Stimulated activated CD8-positive, alpha-beta memory T cell treated with anti-CD3 and anti-CD28 coated beads, Interleukin-4, amount 100 ng/mL, for 24 hours (primary cell): Measurements from ENCODE around the gene IP6K1.
"Not testable (repeated sequence)": the region's sequence is repeated elsewhere in the genome, so short reads cannot be mapped to it uniquely, and the experiment has no call there.

Experiments
- DNase-seq: peaks from one replicate; pipeline ENCODE4 v3.0.0-alpha.2; 2020; ENCODE audit warnings: low read depth

Gene IP6K1

DNA sequence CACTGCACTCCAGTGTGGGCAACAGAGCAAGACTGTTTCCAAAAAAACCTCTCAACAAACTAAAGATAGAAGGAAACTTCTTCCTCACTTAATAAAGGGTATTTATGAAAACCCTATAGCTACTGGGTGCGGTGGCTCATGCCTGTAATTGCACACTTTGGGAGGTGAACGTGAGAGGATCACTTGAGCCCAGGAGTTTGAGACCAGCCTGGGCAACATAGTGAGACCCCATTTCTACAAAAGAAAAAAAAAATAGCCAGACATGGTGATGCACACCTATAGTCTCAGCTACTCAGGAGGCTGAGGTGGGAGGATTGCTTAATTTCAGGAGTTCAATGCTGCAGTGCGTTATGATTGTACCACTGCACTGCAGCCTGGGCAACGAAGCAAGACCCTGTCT lies 22.4 kb downstream of the IP6K1 start:
- DNase-seq: no peak

DNA sequence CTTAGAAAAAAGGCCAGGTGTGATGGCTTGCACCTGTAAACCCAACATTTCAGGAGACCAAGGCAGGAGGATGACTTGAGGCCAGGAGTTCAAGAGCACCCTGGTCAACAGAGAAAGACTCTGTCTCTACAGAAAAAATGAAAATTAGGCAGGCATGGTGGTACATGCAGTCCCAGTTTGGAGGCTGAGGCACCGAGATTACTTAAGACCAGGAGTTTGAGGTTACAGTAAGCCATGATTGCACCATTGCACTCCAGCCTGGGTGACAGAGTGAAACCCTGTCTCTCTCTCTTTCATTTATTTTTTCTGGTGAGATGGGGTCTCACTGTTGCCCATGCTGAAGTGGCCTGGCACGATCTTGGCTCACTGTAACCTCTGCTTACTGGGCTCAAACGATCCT lies 24.7 kb downstream of the IP6K1 start:
- DNase-seq: no peak

DNA sequence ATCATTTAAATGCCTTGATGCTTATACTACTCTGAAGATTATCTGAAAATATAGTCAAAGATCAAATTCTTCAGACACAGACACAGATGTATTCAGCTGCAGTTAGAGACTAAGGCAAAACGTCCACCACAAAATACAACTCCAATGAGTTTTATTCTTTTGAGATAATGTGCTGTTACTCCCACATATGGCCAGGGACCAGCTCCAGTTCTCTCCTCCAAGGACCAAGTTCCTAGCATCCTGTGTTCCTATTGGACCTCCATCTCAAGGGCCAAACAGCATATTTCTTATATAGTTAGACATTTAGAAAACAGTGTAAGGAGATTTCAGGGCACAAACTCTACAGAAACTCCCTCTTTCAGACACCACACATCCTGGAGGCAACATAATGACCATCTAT lies 27.1 kb downstream of the IP6K1 start:
- DNase-seq: no peak

DNA sequence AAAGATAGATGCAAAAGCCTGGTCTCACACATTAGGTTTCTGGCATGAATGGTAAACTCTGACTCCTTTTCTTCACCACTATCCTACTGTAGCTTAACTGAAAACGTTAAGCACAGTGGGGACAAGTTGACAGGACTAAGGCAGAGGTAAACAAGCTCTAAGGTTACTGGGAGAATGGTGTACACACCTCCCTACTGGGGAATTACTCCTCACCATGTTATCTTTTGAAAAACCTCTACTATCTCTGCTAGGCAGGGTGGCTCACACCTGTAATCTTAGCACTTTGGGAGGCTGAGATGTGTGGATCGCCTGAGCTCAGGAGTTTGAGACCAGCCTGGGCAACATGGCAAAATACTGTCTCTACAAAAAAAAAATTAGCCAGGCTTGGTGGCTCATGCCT lies 29.1 kb downstream of the IP6K1 start:
- no peak for DNase-seq

DNA sequence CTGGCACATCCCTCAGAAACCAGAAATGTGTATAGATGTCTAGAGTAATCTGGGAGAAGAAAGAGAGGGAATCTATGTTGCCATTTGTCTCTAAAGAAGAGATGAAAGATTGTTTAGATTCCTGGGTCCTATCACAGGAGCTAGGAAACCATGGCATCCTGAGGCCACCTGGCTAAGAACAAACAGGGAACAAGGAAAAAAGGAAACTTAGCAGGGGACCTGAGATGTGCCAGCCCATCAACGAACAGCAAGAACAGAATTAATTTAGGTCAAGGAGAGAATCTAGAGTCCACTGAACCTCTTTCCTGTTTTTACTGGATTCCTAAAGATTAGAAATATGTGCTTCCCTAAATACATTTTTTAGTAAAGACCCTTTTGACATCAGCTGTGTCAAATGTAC lies 30.3 kb downstream of the IP6K1 start:
- no peak for DNase-seq

DNA sequence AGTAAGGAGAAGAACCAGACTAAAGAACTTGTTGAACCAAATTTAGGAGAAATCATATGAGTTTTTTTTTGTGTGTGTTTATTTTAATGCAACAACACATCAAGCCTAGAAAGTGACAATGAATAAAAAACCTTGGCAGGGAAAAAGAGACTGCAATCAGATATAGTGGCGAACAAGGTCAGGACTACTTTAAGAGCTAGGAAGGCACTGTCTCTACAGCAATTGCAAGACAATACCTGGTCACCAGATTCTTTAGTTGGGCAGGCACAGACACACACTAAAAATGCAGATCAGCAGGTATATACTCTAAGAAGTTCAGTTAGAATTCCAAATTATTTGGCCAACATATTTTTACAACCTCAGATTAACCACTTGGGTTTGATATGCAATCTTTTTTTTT lies 31.8 kb downstream of the IP6K1 start:
- DNase-seq: no peak

DNA sequence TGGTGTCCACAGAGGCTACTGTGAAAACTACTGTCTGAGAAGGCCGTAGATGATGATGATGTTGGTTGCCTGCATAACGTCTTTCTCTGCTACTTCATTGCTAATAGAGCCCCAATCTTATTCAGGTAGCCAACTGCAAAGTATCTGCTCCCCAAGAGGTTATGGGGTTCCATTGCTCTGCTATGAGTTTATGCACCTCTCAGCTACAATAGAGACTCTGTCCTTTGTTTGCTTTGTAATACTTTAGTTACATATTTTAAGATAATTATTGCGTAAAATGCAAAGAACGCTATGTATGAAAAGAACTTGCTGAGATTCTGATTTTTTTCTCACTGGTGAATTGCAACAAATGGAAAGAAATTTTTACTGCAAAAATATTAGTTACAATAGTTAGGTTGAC lies 34.8 kb downstream of the IP6K1 start:
- no peak for DNase-seq

DNA sequence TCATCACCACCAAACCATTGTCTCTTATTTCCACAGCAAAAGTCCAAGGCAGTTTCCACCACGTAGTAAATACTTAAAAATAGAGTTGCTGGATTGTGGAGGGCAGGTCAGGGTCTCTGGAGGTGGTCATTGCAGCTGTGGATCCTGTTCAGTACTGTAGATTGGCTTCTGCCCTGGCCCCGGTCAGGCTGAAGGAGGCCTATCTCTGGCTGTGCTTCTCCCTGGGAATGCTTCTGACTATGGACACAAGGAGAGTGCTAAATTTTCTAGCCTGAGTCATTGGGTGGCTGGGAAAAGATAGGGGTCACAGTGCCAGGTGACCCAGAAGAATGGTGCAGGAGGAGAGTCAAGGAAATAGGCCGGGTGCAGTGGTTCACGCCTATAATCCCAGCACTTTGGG lies 36.3 kb downstream of the IP6K1 start:
- no peak for DNase-seq

DNA sequence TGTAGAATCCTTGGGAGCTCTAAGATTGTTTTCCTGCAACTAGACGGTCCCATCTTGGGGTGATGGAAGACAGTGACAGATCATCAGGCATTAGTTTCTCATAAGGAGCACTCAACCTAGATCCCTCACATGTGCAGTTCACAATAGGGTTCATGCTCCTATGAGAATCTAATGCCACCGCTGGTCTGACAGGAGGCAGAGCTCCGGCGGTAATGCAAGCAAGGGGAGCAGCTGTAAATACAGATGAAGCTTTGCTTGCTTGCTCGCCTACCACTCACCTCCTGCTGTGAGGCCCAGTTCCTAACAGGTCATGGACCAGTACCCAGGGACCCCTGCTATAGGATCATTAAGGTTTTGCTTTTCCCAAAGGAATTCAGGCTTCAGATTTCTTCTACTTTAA lies 37.5 kb downstream of the IP6K1 start:
- DNase-seq: not testable (repeated sequence)

DNA sequence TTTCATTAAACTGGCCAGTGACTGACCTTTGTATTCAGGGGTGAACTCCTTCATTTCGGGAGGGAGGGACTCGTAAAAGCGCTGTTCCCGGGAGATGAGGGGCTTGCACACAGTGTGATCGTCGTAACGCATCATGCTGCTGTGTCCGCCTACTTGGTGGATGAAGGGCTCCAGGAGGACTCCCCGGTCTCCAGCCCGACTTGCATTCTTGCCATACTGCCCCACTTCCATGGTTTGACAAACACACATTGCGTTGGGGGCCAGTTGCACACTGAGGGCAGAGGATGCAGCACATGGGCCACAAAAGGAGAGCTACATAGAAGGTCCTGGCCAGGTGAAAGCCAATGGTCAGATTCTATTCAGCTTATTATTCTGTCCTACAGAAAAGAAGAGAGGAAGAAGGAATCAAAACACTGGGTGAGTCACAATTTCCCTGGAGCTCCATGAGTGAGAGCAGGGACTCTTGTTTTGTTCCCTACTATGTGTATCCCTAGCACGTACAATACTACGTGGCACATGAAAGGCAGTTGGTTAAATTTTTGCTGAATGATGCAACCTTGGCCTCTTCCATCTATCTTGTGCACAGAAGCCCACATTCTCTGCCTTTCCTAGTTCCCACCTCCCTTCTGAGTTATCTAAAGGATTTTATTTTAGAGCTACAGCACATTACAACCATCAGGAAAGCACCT lies 38.4 kb downstream of the IP6K1 start:
- no peak for DNase-seq

DNA sequence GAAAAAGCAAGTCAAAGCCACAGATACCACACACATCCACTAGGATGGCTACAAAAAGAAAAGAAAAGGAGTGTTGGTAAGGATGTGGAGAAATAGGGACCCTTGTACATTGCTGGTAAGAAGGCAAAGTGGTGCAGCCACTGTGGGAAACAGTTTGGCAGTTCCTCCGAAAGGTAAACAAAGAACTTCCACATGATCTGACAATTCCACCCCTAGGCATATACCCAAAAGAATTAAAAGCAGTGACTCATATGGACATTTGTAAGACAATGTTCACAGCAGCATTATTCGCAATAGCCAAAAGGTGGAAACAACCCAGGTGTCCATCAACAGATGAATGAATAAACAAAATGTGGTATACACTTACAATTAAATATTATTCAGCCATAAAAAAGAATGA lies 40.4 kb downstream of the IP6K1 start:
- DNase-seq: no peak

DNA sequence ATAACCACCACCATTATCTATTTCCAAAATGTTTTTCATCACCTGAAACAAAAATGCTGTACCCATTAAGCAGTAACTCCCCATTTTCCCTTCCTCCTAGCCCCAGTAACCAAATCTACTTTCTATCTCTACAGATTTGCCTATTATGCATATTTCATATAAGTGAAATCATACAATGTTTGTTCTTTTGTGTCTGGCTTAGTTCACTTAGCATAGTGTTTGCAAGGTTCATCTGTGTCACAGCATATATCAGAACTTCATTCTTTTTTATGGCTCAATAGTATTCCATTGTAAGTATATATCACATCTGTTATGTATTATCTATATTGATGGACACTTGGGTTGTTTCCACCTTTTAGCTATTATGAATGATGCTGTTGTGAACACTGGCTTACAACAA lies 45.9 kb downstream of the IP6K1 start:
- no peak for DNase-seq

DNA sequence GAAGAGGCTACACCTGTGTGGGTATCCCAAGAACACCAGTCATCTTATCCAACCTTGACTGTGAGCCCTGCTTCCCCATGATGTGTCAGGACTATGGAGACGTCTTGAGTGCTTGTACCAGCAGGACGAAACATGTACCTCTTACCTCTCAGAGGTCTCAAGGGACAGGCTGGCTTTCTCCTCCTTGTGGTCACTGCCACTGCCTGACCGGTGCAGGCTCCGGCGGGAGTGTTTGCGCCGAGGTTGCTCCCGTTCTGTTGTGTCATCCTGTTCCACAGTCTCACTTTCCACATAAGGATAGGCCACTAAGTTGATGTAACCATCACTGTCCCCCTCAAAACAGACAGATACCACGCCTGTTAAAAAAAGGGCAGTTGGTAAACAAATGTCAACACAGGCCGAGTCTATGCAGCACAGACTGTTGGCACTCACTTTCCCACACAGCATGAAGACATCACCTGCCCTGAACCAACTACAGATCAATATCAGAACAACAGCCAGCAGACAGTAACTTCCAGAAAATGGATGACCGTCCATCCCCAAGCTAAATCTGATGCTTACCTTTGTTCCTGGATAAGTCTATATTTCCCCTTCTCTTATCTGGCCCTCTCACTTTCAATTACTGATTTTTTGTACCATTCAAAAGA lies 48.2 kb downstream of the IP6K1 start:
- no peak for DNase-seq

DNA sequence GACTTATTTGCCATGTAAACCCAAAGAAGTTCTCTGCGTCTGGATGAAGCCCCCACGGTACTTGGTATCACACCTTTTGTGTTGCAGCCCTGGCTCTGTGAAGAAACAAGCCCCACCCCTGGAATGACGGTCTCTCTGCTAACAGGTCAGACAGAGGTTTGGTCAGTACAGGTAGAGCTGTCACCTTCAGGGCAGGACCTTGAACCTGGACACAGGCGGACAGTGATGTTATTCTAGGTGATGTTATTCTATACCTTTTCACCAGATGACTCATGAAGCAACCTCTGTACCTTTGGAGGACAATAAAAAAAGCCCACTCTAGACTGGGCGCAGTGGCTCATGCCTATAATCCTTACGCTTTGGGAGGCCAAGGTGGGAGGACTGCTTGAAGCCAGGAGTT lies 51.6 kb downstream of the IP6K1 start:
- DNase-seq: no peak

DNA sequence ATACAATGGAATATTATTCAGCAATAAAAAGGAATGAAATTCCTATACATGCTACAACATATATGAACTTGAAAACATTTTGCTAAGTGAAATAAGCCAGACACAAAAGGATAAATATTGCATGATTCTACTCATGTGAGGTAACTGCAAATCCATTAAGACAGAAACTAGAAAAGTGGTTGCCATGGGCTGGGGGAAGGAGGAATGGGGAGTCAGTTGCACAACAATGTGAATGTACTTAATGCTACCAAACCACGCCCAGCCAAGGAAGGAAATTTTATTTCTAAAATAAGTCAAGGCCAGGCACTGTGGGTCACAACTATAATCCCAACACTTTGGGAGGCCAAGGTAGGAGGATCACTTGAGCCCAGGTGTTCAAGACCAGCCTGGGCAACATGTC lies 52.8 kb downstream of the IP6K1 start:
- DNase-seq: no peak

DNA sequence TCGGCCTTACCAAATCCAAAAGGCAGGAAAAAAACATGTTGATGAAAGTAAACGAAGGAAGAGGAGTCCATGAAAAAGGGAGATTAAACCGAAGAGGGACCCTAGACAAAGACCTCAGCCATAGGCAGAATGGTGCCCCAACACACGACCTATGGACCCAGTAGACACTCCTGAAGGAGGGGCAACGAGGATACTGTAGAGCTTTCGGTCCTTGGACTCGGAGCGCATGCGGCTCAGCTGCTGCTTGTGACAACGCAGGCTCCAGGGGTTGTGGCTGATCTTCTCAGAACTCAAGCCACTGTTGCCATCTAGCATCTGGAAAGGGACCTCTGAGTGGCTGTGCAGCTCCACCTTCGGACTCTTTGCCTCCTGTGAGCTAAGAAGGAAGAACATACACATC lies 53.7 kb downstream of the IP6K1 start:
- no peak for DNase-seq

DNA sequence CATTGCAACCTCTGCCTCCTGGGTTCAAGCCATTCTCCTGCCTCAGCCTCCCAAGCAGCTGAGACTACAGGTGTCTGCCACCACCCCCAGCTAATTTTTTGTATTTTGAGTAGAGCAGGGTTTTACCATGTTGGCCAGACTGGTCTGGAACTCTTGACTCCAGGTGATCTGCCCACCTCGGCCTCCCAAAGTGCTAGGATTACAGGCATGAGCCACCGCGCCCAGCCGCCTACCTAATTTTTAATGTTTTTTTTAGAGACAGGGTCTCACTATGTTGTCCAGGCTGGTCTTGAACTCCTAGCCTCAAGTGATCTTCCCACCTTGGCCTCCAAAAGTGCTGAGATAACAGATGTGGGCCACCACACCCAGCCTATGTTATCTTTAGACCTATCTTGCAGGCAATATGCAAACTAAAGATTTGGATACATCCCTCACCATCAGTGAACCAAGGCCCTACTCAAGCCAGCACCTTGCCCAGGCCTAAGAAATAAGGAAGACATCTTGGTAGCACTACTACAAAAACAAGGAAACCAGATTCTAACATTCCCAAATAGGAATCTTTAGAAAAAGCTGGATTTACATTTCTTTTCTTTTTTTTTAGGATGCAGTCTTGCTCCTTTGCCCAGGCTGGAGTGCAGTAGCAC lies 56.3 kb downstream of the IP6K1 start:
- DNase-seq: no peak

DNA sequence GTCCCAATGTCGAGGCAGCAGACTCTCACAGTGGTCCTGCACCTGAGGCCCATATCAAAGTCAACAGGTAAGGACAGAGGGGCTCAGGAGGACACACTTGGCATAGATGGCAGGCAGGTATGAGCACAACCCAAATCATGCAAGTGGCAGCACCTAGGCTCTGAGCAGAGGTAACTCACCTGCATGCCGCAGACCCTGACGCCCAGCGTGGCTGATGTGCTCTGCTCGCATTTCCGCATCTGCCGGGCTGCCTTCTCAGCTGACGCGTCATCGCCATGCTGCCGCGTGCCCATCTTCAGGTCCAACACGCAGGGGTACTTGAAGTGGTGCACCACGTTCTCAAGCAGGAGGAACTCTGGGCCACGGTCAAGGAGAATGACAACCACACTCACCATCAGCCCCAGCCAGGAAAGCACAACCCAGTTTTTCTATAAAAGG lies 58.4 kb downstream of the IP6K1 start:
- no peak for DNase-seq

DNA sequence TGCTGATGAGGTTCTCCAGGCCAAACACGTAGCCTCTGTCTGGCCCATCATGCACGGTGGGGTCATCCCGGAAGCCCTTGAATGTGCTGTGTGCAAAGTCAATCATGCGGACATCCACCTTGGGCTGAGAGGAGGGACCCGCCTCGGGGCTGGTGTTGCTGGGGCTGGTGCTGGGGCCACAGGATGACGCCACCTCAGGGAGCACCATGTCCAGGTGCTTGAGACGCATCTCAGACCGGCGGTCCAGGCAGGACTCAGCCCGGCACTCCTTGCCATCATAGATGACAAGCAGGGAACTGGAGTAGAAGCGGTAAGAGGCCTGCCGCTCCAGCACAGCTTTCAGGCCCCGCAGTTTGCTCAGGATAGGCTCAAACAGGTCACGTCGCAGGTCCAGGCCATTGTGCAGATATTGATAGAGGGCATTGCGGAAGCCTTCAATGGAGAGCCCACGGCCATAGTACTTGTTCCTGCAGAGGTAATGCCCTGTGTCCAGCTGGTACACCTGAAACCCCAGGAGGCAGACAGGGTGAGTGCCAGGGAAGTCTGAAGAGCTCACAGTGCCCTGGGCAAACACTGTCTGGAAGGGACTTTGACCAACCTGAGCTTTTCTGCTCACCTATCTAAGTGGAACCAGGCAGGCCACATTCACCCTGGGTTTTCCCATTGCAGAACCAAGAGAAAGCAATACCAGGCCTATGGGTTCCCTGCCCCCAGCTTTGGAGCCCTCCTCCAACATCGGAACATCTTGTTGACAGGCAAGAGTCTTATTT lies 59.0 kb downstream of the IP6K1 start:
- DNase-seq: no peak

DNA sequence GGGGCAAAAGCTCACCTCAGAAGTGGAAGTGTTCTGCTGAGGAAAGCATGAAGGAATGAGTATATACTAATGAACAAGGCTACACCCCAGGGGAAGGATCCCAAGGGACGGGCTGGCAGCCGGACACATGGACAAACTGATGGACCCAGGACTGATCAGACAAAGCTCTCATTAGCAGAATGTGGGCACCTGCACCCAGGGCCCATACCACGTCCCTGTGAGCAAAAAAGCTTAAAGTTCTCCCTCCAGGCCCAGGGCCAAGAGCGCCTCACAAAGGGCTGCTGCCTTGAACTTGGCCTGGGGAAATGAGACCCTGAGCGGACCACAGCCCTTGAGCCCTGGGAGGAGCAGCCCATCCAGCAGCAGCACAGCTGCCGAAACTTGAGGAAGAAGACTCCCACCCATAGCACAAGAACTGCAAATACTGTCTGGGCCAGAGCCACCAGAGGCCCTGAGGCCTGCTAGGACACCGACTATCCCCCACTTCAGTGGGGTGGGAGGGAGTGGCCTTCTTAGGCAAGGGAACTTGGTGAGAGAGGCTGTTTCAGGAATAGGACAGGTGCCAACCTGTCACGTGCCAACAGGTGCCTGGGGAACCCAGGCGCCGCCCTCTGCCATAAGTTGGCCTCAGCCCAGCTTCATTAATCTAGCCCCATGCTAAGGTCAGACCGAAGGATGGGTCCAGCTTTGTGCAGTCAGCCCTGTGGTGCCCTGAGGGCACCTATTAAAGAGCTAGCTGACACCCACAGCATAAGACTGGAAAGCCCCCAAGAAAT lies 60.2 kb downstream of the IP6K1 start:
- no peak for DNase-seq

DNA sequence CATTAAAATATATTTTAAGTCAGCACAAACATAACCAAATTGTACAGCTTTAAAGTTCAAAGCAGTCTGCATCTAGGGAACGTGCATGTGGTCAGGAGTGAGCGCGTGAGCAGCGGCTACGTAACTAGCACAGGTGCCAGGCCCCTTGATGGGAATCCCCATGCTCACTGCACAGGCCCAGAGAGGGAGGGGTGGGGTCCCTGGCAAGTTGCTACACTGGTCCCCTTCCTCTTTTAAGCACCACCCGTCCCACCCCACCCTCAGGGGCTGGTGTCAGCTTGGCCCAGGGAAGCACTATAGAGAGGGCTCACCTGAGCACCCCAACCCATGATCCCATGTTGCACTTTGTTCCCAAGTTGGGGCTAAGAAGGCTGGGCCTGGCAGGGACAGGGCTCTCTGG lies 61.8 kb downstream of the IP6K1 start:
- DNase-seq: no peak
